Body of pancreas (tissue), 4 donors: ENCODE measurements around the gene HBA1. TPM values are rescaled to one million over a fixed set of nuclear protein-coding genes. Genes with fewer than 3 reads are reported as not detected.
"Not testable (repeated sequence)": the region's sequence is repeated elsewhere in the genome, so short reads cannot be mapped to it uniquely, and the experiment has no call there.

Experiments used
- ATAC-seq: fragments of 150-250 bp; one replicate; pipeline ENCODE4 v1.9.1; 2016
- DNase-seq, 4 donors: peaks; one replicate each; pipeline ENCODE4 v3.0.0-alpha.2; 2019
- H3K27ac ChIP-seq, 4 donors: fragments of 200-600 bp; sonication (generic); 1 replicate in 3 of 4; 2 replicates in 1 of 4; pipeline versions ENCODE4 v1.5.1 to v1.6.1; 2016 to 2019; ENCODE audit warnings: mild to moderate bottlenecking in 1 of 4, mixed read lengths in 1 of 4, moderate library complexity in 1 of 4
- H3K27me3 ChIP-seq, 2 donors: fragments of 200-600 bp; sonication (generic); one replicate each; pipeline ENCODE4 v1.6.0; 2016; ENCODE audit warnings: mild to moderate bottlenecking in 1 of 2
- H3K36me3 ChIP-seq, 2 donors: fragments of 200-600 bp; sonication (generic); replicated peaks in 1 of 2; 2 replicates each; pipeline ENCODE4 v1.5.1; 2016; ENCODE audit warnings: low read depth in 2 of 2; ENCODE audit not compliant: insufficient read depth in 1 of 2
- H3K4me1 ChIP-seq: fragments of 200-600 bp; sonication (generic); one replicate; pipeline ENCODE4 v1.6.0; 2016
- H3K4me3 ChIP-seq, 2 donors: fragments of 200-600 bp; sonication (generic); 1 replicate in 1 of 2; 2 replicates in 1 of 2; pipeline ENCODE4 v1.5.1; 2016 to 2019
- H3K9me3 ChIP-seq, 3 donors: fragments of 200-600 bp; sonication (generic); 1 replicate in 2 of 3; 2 replicates in 1 of 3; pipeline ENCODE4 v1.5.1; 2016
- CTCF ChIP-seq, 7 experiments: fragments of 450-650 bp in 4 of 7; fragments of 200-600 bp in 3 of 7; sonication (generic) in 3 of 7; IDR thresholded peaks; one replicate each; pipeline ENCODE4 v1.5.1; 2016 to 2019; ENCODE audit warnings: antibody characterized with exemption in 7 of 7
- POLR2A ChIP-seq, 3 donors: fragments of 450-650 bp; IDR thresholded peaks; one replicate each; pipeline ENCODE4 v1.6.1; 2016; ENCODE audit warnings: antibody characterized with exemption in 3 of 3, mild to moderate bottlenecking in 2 of 3
- WGBS, 2 donors: methylation state at CpG; one replicate each; pipeline ENCODE4 v1.1.5; 2017; 5-methylcytosine and 5-hydroxymethylcytosine counted together
- intact Hi-C: fragments of 100-400 bp; cut with DNase I; formaldehyde crosslinking; loops from one replicate; pipeline ENCODE4 v1.15.1; 2023
- total RNA-seq, 2 donors: library from RNA; depleted of rRNA; stranded (reverse); fragments of >200 nt; gene quantifications; one replicate each; pipeline ENCODE4 v1.1.0, GENCODE V29; 2016

HBA1 gene
- total RNA-seq, 2 donors from 2014 or later: not detected

DNA sequence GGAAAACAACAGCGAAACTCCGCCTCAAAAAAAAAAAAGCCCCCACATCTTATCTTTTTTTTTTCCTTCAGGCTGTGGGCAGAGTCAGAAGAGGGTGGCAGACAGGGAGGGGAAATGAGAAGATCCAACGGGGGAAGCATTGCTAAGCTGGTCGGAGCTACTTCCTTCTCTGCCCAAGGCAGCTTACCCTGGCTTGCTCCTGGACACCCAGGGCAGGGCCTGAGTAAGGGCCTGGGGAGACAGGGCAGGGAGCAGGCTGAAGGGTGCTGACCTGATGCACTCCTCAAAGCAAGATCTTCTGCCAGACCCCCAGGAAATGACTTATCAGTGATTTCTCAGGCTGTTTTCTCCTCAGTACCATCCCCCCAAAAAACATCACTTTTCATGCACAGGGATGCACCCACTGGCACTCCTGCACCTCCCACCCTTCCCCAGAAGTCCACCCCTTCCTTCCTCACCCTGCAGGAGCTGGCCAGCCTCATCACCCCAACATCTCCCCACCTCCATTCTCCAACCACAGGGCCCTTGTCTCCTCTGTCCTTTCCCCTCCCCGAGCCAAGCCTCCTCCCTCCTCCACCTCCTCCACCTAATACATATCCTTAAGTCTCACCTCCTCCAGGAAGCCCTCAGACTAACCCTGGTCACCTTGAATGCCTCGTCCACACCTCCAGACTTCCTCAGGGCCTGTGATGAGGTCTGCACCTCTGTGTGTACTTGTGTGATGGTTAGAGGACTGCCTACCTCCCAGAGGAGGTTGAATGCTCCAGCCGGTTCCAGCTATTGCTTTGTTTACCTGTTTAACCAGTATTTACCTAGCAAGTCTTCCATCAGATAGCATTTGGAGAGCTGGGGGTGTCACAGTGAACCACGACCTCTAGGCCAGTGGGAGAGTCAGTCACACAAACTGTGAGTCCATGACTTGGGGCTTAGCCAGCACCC is 1.2 kb upstream of the HBA1 start:
- no peak for TF ChIP-seq POLR2A (IDR thresholded peaks at IDR 0.05)
- no peak for TF ChIP-seq CTCF (IDR thresholded peaks at IDR 0.05)
- Histone ChIP-seq H3K4me3 (no peak overlapping the region), H3K27ac (no peak overlapping the region), H3K4me1 (peaks cover 2% of the 10 kb centered on the region), H3K36me3 (no peaks in the 10 kb centered on the region), H3K9me3 (no peaks in the 10 kb centered on the region), H3K27me3 (peaks cover 4 to 21% of the 10 kb centered on the region in 2 donors)
- DNase-seq (no peak), ATAC-seq (no peak)
- 17 to 19% methylated on average over 7 to 8 of the region's 8 CpGs for WGBS, 2 donors
- intact Hi-C loops: no loop called here

- H3K36me3 ChIP-seq, H3K4me1 ChIP-seq, intact Hi-C loops, H3K4me3 ChIP-seq, DNase-seq, H3K27ac ChIP-seq, H3K9me3 ChIP-seq, ATAC-seq: not testable (repeated sequence)
- 1% methylated on average over 21 of the region's 39 CpGs; no CpG with 5 or more reads in 1 of the 2 donors for WGBS, 2 donors
- peaks cover 4 to 21% of the 10 kb centered on the region in 2 donors for H3K27me3 ChIP-seq
These were observed 474 bp upstream of the HBA1 start for GRCh38 chr16:176006-176405.

GRCh38 chr16:177394-177822 is 928 bp downstream of the HBA1 start:
- WGBS, 2 donors: 2 to 6% methylated on average over 7 to 13 of the region's 13 CpGs
- no peaks in the 10 kb centered on the region for H3K9me3 ChIP-seq
- no peak overlapping the region for H3K4me3 ChIP-seq
- peaks cover 4 to 21% of the 10 kb centered on the region in 2 donors for H3K27me3 ChIP-seq
- no peak for TF ChIP-seq POLR2A (IDR thresholded peaks at IDR 0.05)
- no peak for TF ChIP-seq CTCF (IDR thresholded peaks at IDR 0.05)
- ATAC-seq (no peak), DNase-seq (no peak)
- intact Hi-C loops: no loop called here
- H3K4me1 ChIP-seq: peaks cover 18% of the 10 kb centered on the region
- no peaks in the 10 kb centered on the region for H3K36me3 ChIP-seq
- H3K27ac ChIP-seq: no peak overlapping the region

DNA sequence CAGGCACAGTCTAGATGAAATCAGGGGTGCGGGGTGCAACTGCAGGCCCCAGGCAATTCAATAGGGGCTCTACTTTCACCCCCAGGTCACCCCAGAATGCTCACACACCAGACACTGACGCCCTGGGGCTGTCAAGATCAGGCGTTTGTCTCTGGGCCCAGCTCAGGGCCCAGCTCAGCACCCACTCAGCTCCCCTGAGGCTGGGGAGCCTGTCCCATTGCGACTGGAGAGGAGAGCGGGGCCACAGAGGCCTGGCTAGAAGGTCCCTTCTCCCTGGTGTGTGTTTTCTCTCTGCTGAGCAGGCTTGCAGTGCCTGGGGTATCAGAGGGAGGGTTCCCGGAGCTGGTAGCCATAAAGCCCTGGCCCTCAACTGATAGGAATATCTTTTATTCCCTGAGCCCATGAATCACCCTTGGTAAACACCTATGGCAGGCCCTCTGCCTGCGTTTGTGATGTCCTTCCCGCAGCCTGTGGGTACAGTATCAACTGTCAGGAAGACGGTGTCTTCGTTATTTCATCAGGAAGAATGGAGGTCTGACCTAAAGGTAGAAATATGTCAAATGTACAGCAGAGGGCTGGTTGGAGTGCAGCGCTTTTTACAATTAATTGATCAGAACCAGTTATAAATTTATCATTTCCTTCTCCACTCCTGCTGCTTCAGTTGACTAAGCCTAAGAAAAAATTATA is 1.6 kb downstream of the HBA1 start:
- 40 to 55% methylated on average over 10 to 11 of the region's 11 CpGs for WGBS, 2 donors

More for the DNA sequence above, 1.6 kb downstream of the HBA1 start:
- DNase-seq: no peak
- Histone ChIP-seq H3K9me3 (no peaks in the 10 kb centered on the region), H3K4me3 (no peak overlapping the region), H3K27ac (no peak overlapping the region), H3K27me3 (peaks cover 4 to 21% of the 10 kb centered on the region in 2 donors), H3K36me3 (no peaks in the 10 kb centered on the region), H3K4me1 (peaks cover 18% of the 10 kb centered on the region)
- ATAC-seq: no peak
- TF ChIP-seq CTCF (IDR thresholded peaks at IDR 0.05) (no peak), POLR2A (IDR thresholded peaks at IDR 0.05) (no peak)
- intact Hi-C loops: no loop called here
